ENCODE data around the gene CSTF1. TPM values are rescaled to one million over a fixed set of nuclear protein-coding genes. Genes with fewer than 3 reads are reported as not detected.

Gene CSTF1
- total and polyA plus RNA-seq, 8 donors: 4.5 to 17.5 (median 14.2) TPM

- no peaks in the 10 kb centered on the region for H3K27me3 ChIP-seq
- intact Hi-C loops (cut with DNase I): no loop called here
- FAIRE-seq: no peak
- peaks cover 0 to 3% (median 0%) of the 10 kb centered on the region in 3 donors for H3K36me3 ChIP-seq
- DNase-seq: no peak
- TF ChIP-seq CTCF (IDR thresholded peaks at IDR 0.05): no peak
- peak overlapping the region in 2 of 4 donors; percentile 20 to 40 for H3K27ac ChIP-seq
- ATAC-seq: no peak
- no peaks in the 10 kb centered on the region for H3K9me3 ChIP-seq
- WGBS, 2 donors: 78 to 89% methylated on average over 11 of the region's 11 CpGs
- no peaks in the 10 kb centered on the region for H3K4me1 ChIP-seq
- H3K4me3 ChIP-seq: no peak overlapping the region
Observed at GRCh38 chr20:56418385-56418861, 26.0 kb downstream of the CSTF1 start.

GRCh38 chr20:56420028-56420427 is 27.6 kb downstream of the CSTF1 start:
- H3K4me3 ChIP-seq: no peak overlapping the region
- WGBS, 2 donors: 60 to 78% methylated on average over 2 of the region's 2 CpGs
- DNase-seq: no peak
- no peak for ATAC-seq
- H3K9me3 ChIP-seq: no peaks in the 10 kb centered on the region
- intact Hi-C loops (cut with DNase I): no loop called here
- peaks cover 0 to 3% (median 0%) of the 10 kb centered on the region in 3 donors for H3K36me3 ChIP-seq
- H3K27ac ChIP-seq: no peak overlapping the region
- no peak for TF ChIP-seq CTCF (IDR thresholded peaks at IDR 0.05)
- no peaks in the 10 kb centered on the region for H3K27me3 ChIP-seq
- H3K4me1 ChIP-seq: no peaks in the 10 kb centered on the region
- no peak for FAIRE-seq

- ATAC-seq (no peak), FAIRE-seq (no peak), DNase-seq (no peak)
- no peak overlapping the region for H3K4me3 ChIP-seq
- no peaks in the 10 kb centered on the region for H3K9me3 ChIP-seq
- H3K4me1 ChIP-seq: no peaks in the 10 kb centered on the region
- H3K27ac ChIP-seq: no peak overlapping the region
- 83 to 85% methylated on average over 11 of the region's 11 CpGs for WGBS, 2 donors
- H3K27me3 ChIP-seq: no peaks in the 10 kb centered on the region
- no peak for TF ChIP-seq CTCF (IDR thresholded peaks at IDR 0.05)
- intact Hi-C loops (cut with DNase I): no loop called here
- H3K36me3 ChIP-seq: peaks cover 0 to 3% (median 0%) of the 10 kb centered on the region in 3 donors
Observed at GRCh38 chr20:56420940-56421688, 28.7 kb downstream of the CSTF1 start.

- WGBS, 2 donors: 59 to 61% methylated on average over 9 of the region's 9 CpGs
- TF ChIP-seq CTCF (IDR thresholded peaks at IDR 0.05): no peak
- Histone ChIP-seq H3K27ac (no peak overlapping the region), H3K27me3 (no peaks in the 10 kb centered on the region), H3K4me3 (no peak overlapping the region), H3K4me1 (no peaks in the 10 kb centered on the region), H3K36me3 (no peaks in the 10 kb centered on the region), H3K9me3 (no peaks in the 10 kb centered on the region)
- intact Hi-C loops (cut with DNase I): no loop called here
- FAIRE-seq (no peak), ATAC-seq (peak in 2 of 4 donors; percentile 25 to 50), DNase-seq (no peak)
Observed at GRCh38 chr20:56422076-56422823, 29.8 kb downstream of the CSTF1 start.
